ENCODE measurements around the gene MS4A5. TPM values are rescaled to one million over a fixed set of nuclear protein-coding genes. Genes with fewer than 3 reads are reported as not detected.

Gene MS4A5
- polyA plus RNA-seq, 1 of the 3 experiments (the other 2 are of a cell fraction), result not detected

GRCh38 chr11:60469723-60470122 lies 40.4 kb downstream of the MS4A5 start:
- Histone ChIP-seq H3K4me3 (ENCODE audit: low read depth in 2 of 2, low read length in 1 of 2) (no peak overlapping the region), H3F3A (replicated peaks; ENCODE audit: insufficient read depth) (no peaks in the 10 kb centered on the region), H3K9me3 (no peaks in the 10 kb centered on the region), H3K27ac (ENCODE audit: low read depth in 2 of 2, low read length in 1 of 2) (no peak overlapping the region), H2AFZ (ENCODE audit: low read depth) (no peak overlapping the region), H4K20me1 (ENCODE audit: insufficient read depth) (no peaks in the 10 kb centered on the region), H3K79me2 (ENCODE audit: insufficient read depth) (no peaks in the 10 kb centered on the region), H3K4me1 (ENCODE audit: control insufficient read depth in 1 of 2, insufficient read depth in 2 of 2, low read depth in 1 of 2, low read length in 1 of 2) (no peaks in the 10 kb centered on the region), H3K9ac (no peak overlapping the region), H3K4me2 (no peak overlapping the region), H3K27me3 (ENCODE audit: insufficient read depth) (no peaks in the 10 kb centered on the region), H3K36me3 (replicated peaks in 1 of 2; ENCODE audit: control insufficient read depth in 1 of 2, insufficient read depth in 2 of 2, low read length in 1 of 2) (no peaks in the 10 kb centered on the region), H3K9me2 (no peaks in the 10 kb centered on the region)
- no peak for DNase-seq
- WGBS (ENCODE audit: low lambda C conversion rate), result 0% methylated on average over 2 of the region's 2 CpGs
- ChIA-PET POLR2A (no interaction called here), CTCF (no interaction called here)
- TF ChIP-seq MXI1 (IDR thresholded peaks at IDR 0.05; ENCODE audit: low read depth, low read length), result no peak
- TF ChIP-seq TEAD4 (IDR thresholded peaks at IDR 0.05; ENCODE audit: borderline replicate concordance, insufficient read depth), result no peak
- no peak for TF ChIP-seq EZH2phosphoT487 (IDR thresholded peaks at IDR 0.05; ENCODE audit: borderline replicate concordance, low read depth)
- TF ChIP-seq GABPA (IDR thresholded peaks at IDR 0.05; ENCODE audit: low read depth), result no peak
- TF ChIP-seq CTCF (IDR thresholded peaks at IDR 0.05), result no peak; the same call in 1 of the 2 replicates
- TF ChIP-seq RCOR1 (IDR thresholded peaks at IDR 0.05; ENCODE audit: low read length), result no peak
- TF ChIP-seq EP300 (IDR thresholded peaks at IDR 0.05; ENCODE audit: borderline replicate concordance in 1 of 2, low read depth in 1 of 2, low read length in 1 of 2), result no peak
- TF ChIP-seq TCF12 (IDR thresholded peaks at IDR 0.05), result no peak
- no peak for TF ChIP-seq CHD2 (IDR thresholded peaks at IDR 0.05; ENCODE audit: low read length, partially characterized antibody)
- no peak for TF ChIP-seq JUND (IDR thresholded peaks at IDR 0.05)

- H3K9me2 ChIP-seq, result no peaks in the 10 kb centered on the region
- no peaks in the 10 kb centered on the region for H3K4me1 ChIP-seq (ENCODE audit: control insufficient read depth in 1 of 2, insufficient read depth in 2 of 2, low read depth in 1 of 2, low read length in 1 of 2)
- H3K27me3 ChIP-seq (ENCODE audit: insufficient read depth), result no peaks in the 10 kb centered on the region
- no peaks in the 10 kb centered on the region for H3F3A ChIP-seq (replicated peaks; ENCODE audit: insufficient read depth)
- no peak overlapping the region for H3K4me2 ChIP-seq
- H3K27ac ChIP-seq (ENCODE audit: low read depth in 2 of 2, low read length in 1 of 2), result no peak overlapping the region
- ChIA-PET CTCF (no interaction called here), POLR2A (no interaction called here)
- WGBS (ENCODE audit: low lambda C conversion rate), result 8% methylated on average over 6 of the region's 6 CpGs
- H3K79me2 ChIP-seq (ENCODE audit: insufficient read depth), result no peaks in the 10 kb centered on the region
- no peak for DNase-seq
- TF ChIP-seq RFX5 (IDR thresholded peaks at IDR 0.05; ENCODE audit: low read length), result no peak
- no peak for TF ChIP-seq USF2 (IDR thresholded peaks at IDR 0.05; ENCODE audit: borderline replicate concordance, low read depth, low read length)
- TF ChIP-seq GABPA (IDR thresholded peaks at IDR 0.05; ENCODE audit: low read depth), result no peak
- no peak for TF ChIP-seq RAD21 (IDR thresholded peaks at IDR 0.05; ENCODE audit: low read length)
- TF ChIP-seq FOXM1 (IDR thresholded peaks at IDR 0.05; ENCODE audit: low read depth), result no peak
- TF ChIP-seq REST (IDR thresholded peaks at IDR 0.05; ENCODE audit: low read depth, low read length), result no peak
- TF ChIP-seq PBX3 (IDR thresholded peaks at IDR 0.05), result no peak
- no peak overlapping the region for H3K9ac ChIP-seq
- no peaks in the 10 kb centered on the region for H3K36me3 ChIP-seq (replicated peaks in 1 of 2; ENCODE audit: control insufficient read depth in 1 of 2, insufficient read depth in 2 of 2, low read length in 1 of 2)
- H4K20me1 ChIP-seq (ENCODE audit: insufficient read depth), result no peaks in the 10 kb centered on the region
- H2AFZ ChIP-seq (ENCODE audit: low read depth), result no peak overlapping the region
- H3K4me3 ChIP-seq (ENCODE audit: low read depth in 2 of 2, low read length in 1 of 2), result no peak overlapping the region
- no peaks in the 10 kb centered on the region for H3K9me3 ChIP-seq
Observed at GRCh38 chr11:60477035-60477445, 47.7 kb downstream of the MS4A5 start.
